ENCODE measurements around the gene C1orf232.

GRCh38 chr1:26125946-26126320, 42.8 kb downstream of the C1orf232 start:
- TF ChIP-seq KLF10 (tag by site-specific recombination; IDR thresholded peaks at IDR 0.05) (no peak), ZNF362 (tag by site-specific recombination; IDR thresholded peaks at IDR 0.05) (no peak), YY1 (tag by site-specific recombination; IDR thresholded peaks at IDR 0.05) (no peak), ZNF704 (tag by site-specific recombination; IDR thresholded peaks at IDR 0.05) (no peak)
- TF ChIP-seq, protein P1, sequence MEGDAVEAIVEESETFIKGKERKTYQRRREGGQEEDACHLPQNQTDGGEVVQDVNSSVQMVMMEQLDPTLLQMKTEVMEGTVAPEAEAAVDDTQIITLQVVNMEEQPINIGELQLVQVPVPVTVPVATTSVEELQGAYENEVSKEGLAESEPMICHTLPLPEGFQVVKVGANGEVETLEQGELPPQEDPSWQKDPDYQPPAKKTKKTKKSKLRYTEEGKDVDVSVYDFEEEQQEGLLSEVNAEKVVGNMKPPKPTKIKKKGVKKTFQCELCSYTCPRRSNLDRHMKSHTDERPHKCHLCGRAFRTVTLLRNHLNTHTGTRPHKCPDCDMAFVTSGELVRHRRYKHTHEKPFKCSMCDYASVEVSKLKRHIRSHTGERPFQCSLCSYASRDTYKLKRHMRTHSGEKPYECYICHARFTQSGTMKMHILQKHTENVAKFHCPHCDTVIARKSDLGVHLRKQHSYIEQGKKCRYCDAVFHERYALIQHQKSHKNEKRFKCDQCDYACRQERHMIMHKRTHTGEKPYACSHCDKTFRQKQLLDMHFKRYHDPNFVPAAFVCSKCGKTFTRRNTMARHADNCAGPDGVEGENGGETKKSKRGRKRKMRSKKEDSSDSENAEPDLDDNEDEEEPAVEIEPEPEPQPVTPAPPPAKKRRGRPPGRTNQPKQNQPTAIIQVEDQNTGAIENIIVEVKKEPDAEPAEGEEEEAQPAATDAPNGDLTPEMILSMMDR (tag by site-specific recombination; IDR thresholded peaks at IDR 0.05) = no peak

All from HEK293 (cell line).